ENCODE data around the gene B4GALT7. TPM values are rescaled to one million over a fixed set of nuclear protein-coding genes. Genes with fewer than 3 reads are reported as not detected.

Gene B4GALT7
- total RNA-seq, 4 donors from 2014 or later, result 13.6 to 41.1 (median 29.8) TPM

DNA sequence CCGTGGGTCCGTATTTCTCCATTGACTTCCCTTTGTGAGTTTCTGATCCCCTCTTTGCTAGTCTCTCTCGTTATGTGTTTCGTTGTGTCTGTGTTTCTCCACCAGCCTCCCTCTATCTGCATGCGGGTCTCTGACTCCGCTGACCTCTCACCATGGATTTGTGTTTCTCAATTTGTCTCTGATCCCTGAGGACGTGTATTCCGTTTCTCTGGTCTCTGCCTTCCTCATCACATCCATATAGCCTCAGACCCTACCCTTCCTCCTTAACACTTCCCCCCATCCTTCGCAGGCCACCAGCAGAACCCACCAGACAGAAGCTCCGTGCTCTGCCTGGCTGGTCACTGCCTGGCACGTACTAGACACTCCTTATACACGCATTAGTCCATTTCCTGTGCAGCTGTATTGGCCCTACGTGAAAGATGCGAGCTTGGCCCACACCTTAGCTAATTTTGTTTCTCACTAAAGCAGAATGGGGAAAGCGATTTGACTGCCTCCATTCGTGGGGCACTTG, 631 bp downstream of the B4GALT7 start:
- Histone ChIP-seq H3K4me3 (peak overlapping the region; percentile 64 to 96 (median 94)), H3K27me3 (no peaks in the 10 kb centered on the region), H3K27ac (peak overlapping the region in 3 of 4 donors; percentile 86 to 92 (median 87)), H3K9me3 (no peaks in the 10 kb centered on the region), H3K36me3 (peaks cover 0 to 38% (median 2%) of the 10 kb centered on the region in 3 donors), H3K4me1 (peaks cover 0 to 24% (median 12%) of the 10 kb centered on the region in 4 donors)
- DNase-seq (ENCODE audit: low spot score in 2 of 2), result no peak
- WGBS, 2 donors, result 4 to 5% methylated on average over 16 of the region's 16 CpGs
- TF ChIP-seq, protein P1, sequence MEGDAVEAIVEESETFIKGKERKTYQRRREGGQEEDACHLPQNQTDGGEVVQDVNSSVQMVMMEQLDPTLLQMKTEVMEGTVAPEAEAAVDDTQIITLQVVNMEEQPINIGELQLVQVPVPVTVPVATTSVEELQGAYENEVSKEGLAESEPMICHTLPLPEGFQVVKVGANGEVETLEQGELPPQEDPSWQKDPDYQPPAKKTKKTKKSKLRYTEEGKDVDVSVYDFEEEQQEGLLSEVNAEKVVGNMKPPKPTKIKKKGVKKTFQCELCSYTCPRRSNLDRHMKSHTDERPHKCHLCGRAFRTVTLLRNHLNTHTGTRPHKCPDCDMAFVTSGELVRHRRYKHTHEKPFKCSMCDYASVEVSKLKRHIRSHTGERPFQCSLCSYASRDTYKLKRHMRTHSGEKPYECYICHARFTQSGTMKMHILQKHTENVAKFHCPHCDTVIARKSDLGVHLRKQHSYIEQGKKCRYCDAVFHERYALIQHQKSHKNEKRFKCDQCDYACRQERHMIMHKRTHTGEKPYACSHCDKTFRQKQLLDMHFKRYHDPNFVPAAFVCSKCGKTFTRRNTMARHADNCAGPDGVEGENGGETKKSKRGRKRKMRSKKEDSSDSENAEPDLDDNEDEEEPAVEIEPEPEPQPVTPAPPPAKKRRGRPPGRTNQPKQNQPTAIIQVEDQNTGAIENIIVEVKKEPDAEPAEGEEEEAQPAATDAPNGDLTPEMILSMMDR (IDR thresholded peaks at IDR 0.05), result no peak
- TF ChIP-seq EP300 (IDR thresholded peaks at IDR 0.05) (no peak), POLR2A (IDR thresholded peaks at IDR 0.05) (no peak)

- DNase-seq (ENCODE audit: low spot score in 2 of 2), result no peak
- no peak overlapping the region for H3K27ac ChIP-seq
- peak overlapping the region in 2 of 4 donors; percentile 95 to 96 for H3K4me3 ChIP-seq
- H3K9me3 ChIP-seq, result no peaks in the 10 kb centered on the region
- TF ChIP-seq, protein P1 (IDR thresholded peaks at IDR 0.05), result no peak
- no peak for TF ChIP-seq EP300 (IDR thresholded peaks at IDR 0.05)
- TF ChIP-seq POLR2A (IDR thresholded peaks at IDR 0.05), result no peak
- H3K27me3 ChIP-seq, result no peaks in the 10 kb centered on the region
- H3K36me3 ChIP-seq, result peaks cover 0 to 37% (median 0%) of the 10 kb centered on the region in 3 donors
- peaks cover 0 to 24% (median 12%) of the 10 kb centered on the region in 4 donors for H3K4me1 ChIP-seq
- 90 to 92% methylated on average over 11 of the region's 11 CpGs for WGBS, 2 donors
These were observed 1.2 kb downstream of the B4GALT7 start for GRCh38 chr5:177601126-177601525.

DNA sequence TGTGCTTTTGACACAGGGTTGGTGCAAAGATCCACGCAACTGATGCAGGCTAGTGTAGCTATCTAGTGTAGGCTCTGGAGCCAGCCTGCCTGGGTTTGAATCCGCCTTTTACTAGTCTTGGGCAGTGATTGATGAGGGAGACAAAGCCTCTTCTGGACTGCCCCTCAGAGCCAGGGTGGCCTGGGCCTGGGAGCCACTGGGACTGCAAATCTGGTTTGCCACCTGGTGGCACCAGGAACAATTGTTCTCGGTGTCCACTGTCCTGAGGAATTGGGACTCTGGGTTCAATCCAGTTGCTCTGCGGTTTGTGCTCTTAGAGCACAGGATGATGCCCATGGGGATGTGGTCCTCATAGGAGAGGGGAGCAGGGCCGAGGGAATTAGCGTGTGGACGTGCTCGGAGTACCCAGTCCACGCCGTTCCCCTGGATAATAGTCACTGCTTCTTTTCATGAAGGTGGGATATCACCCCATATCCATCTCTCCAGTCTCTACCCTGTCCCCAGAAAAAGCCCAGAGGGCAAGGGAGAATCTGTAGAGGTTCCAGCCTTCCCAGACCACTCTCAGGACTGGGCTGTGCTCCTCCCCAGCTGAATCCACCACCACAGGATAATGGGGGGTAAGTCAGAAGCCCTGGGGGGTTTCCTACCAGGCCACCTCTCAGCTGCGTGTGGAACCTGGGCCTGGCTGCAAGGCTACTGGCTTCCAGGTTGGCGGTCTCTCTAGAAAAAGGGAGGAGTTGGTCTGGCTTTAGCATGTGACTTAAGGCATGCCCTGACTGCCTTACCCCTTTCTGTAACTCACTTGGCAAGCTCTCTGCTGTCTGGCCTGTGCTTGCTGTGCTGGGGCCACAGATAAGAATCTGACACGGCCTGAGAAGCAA, 1.9 kb downstream of the B4GALT7 start:
- TF ChIP-seq, protein P1 (IDR thresholded peaks at IDR 0.05), result no peak
- TF ChIP-seq EP300 (IDR thresholded peaks at IDR 0.05), result no peak
- no peak for TF ChIP-seq POLR2A (IDR thresholded peaks at IDR 0.05)
- H3K27ac ChIP-seq, result no peak overlapping the region
- no peak overlapping the region for H3K4me3 ChIP-seq
- DNase-seq (ENCODE audit: low spot score in 2 of 2), result no peak
- H3K9me3 ChIP-seq, result no peaks in the 10 kb centered on the region
- peaks cover 0 to 24% (median 12%) of the 10 kb centered on the region in 4 donors for H3K4me1 ChIP-seq
- WGBS, 2 donors, result 84 to 88% methylated on average over 13 of the region's 13 CpGs
- no peaks in the 10 kb centered on the region for H3K27me3 ChIP-seq
- H3K36me3 ChIP-seq, result peaks cover 0 to 32% (median 0%) of the 10 kb centered on the region in 3 donors

DNA sequence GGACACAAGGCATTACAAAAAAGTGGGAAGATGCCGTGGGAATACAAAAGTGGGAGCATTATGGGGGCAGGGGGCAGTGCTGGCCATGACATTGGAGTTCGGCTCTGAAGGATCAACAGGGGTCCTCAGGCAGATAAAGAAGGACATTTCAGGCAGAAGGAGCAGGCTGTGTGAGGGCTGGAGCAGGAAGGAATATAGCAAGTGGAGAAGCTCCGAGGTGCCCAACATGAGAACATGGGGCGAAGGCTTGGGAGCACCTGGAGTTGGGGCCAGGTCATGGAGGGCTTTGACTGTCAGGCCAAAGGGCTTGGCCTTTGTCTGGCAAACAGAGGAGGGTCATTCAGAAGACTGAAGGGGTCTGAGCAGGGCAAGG, 2.5 kb downstream of the B4GALT7 start:
- 88 to 90% methylated on average over 4 of the region's 4 CpGs for WGBS, 2 donors

More for the DNA sequence above, 2.5 kb downstream of the B4GALT7 start:
- Histone ChIP-seq H3K36me3 (peaks cover 0 to 29% (median 0%) of the 10 kb centered on the region in 3 donors), H3K27me3 (no peaks in the 10 kb centered on the region), H3K9me3 (no peaks in the 10 kb centered on the region), H3K27ac (no peak overlapping the region), H3K4me3 (no peak overlapping the region), H3K4me1 (peaks cover 0 to 29% (median 14%) of the 10 kb centered on the region in 4 donors)
- DNase-seq (ENCODE audit: low spot score in 2 of 2), result no peak
- TF ChIP-seq, protein P1 (IDR thresholded peaks at IDR 0.05), result no peak
- TF ChIP-seq EP300 (IDR thresholded peaks at IDR 0.05) (no peak), POLR2A (IDR thresholded peaks at IDR 0.05) (no peak)

Measured in tibial nerve (tissue), 4 donors.